ENCODE results near the gene LRRC8D.

LRRC8D gene

GRCh38 chr1:89800022-89800655 is 20.7 kb upstream of the LRRC8D start:
- Mint-ChIP-seq H3K4me3 (no peak overlapping the region), H3K27ac (no peak overlapping the region), H3K27me3 (no peaks in the 10 kb centered on the region), H3K36me3 (no peaks in the 10 kb centered on the region), H3K4me1 (no peaks in the 10 kb centered on the region), H3K9me3 (no peaks in the 10 kb centered on the region)

GRCh38 chr1:89800718-89801117 is 20.1 kb upstream of the LRRC8D start:
- Mint-ChIP-seq H3K27me3 (no peaks in the 10 kb centered on the region), H3K9me3 (no peaks in the 10 kb centered on the region), H3K27ac (no peak overlapping the region), H3K4me3 (no peak overlapping the region), H3K36me3 (no peaks in the 10 kb centered on the region), H3K4me1 (no peaks in the 10 kb centered on the region)

- Mint-ChIP-seq H3K9me3 (no peaks in the 10 kb centered on the region), H3K27me3 (no peaks in the 10 kb centered on the region), H3K27ac (no peak overlapping the region), H3K4me3 (no peak overlapping the region), H3K36me3 (no peaks in the 10 kb centered on the region), H3K4me1 (no peaks in the 10 kb centered on the region)
Observed at GRCh38 chr1:89802051-89802450, 18.8 kb upstream of the LRRC8D start.

- no peak overlapping the region for H3K27ac Mint-ChIP-seq
- H3K27me3 Mint-ChIP-seq = no peaks in the 10 kb centered on the region
- no peak overlapping the region for H3K4me3 Mint-ChIP-seq
- no peaks in the 10 kb centered on the region for H3K4me1 Mint-ChIP-seq
- no peaks in the 10 kb centered on the region for H3K36me3 Mint-ChIP-seq
- H3K9me3 Mint-ChIP-seq = no peaks in the 10 kb centered on the region
Observed at GRCh38 chr1:89802841-89803240, 18.0 kb upstream of the LRRC8D start.

GRCh38 chr1:89804642-89805237 is 16.1 kb upstream of the LRRC8D start:
- no peaks in the 10 kb centered on the region for H3K27me3 Mint-ChIP-seq
- H3K4me1 Mint-ChIP-seq = no peaks in the 10 kb centered on the region
- H3K9me3 Mint-ChIP-seq = no peaks in the 10 kb centered on the region
- H3K27ac Mint-ChIP-seq = no peak overlapping the region
- no peaks in the 10 kb centered on the region for H3K36me3 Mint-ChIP-seq
- H3K4me3 Mint-ChIP-seq = no peak overlapping the region

GRCh38 chr1:89806616-89807015 is 14.2 kb upstream of the LRRC8D start:
- Mint-ChIP-seq H3K36me3 (no peaks in the 10 kb centered on the region), H3K4me3 (no peak overlapping the region), H3K27me3 (no peaks in the 10 kb centered on the region), H3K9me3 (no peaks in the 10 kb centered on the region), H3K27ac (no peak overlapping the region), H3K4me1 (no peaks in the 10 kb centered on the region)

GRCh38 chr1:89807503-89807902 is 13.3 kb upstream of the LRRC8D start:
- Mint-ChIP-seq H3K27me3 (no peaks in the 10 kb centered on the region), H3K27ac (no peak overlapping the region), H3K36me3 (no peaks in the 10 kb centered on the region), H3K9me3 (no peaks in the 10 kb centered on the region), H3K4me1 (no peaks in the 10 kb centered on the region), H3K4me3 (no peak overlapping the region)

GRCh38 chr1:89807983-89808382 is 12.8 kb upstream of the LRRC8D start:
- Mint-ChIP-seq H3K4me1 (no peaks in the 10 kb centered on the region), H3K27ac (no peak overlapping the region), H3K36me3 (no peaks in the 10 kb centered on the region), H3K27me3 (peaks cover under 1% of the 10 kb centered on the region), H3K9me3 (no peaks in the 10 kb centered on the region), H3K4me3 (no peak overlapping the region)

GRCh38 chr1:89808441-89809117 is 12.3 kb upstream of the LRRC8D start:
- no peaks in the 10 kb centered on the region for H3K9me3 Mint-ChIP-seq
- no peak overlapping the region for H3K4me3 Mint-ChIP-seq
- no peak overlapping the region for H3K27ac Mint-ChIP-seq
- no peaks in the 10 kb centered on the region for H3K36me3 Mint-ChIP-seq
- peaks cover 2% of the 10 kb centered on the region for H3K27me3 Mint-ChIP-seq
- H3K4me1 Mint-ChIP-seq = no peaks in the 10 kb centered on the region

- Mint-ChIP-seq H3K4me3 (no peak overlapping the region), H3K36me3 (no peaks in the 10 kb centered on the region), H3K27ac (no peak overlapping the region), H3K9me3 (no peaks in the 10 kb centered on the region), H3K27me3 (peaks cover 4% of the 10 kb centered on the region), H3K4me1 (no peaks in the 10 kb centered on the region)
Observed at GRCh38 chr1:89809556-89809955, 11.3 kb upstream of the LRRC8D start.

GRCh38 chr1:89810302-89810701 is 10.5 kb upstream of the LRRC8D start:
- H3K4me1 Mint-ChIP-seq = no peaks in the 10 kb centered on the region
- H3K27ac Mint-ChIP-seq = no peak overlapping the region
- no peaks in the 10 kb centered on the region for H3K9me3 Mint-ChIP-seq
- no peak overlapping the region for H3K4me3 Mint-ChIP-seq
- H3K27me3 Mint-ChIP-seq = peaks cover 5% of the 10 kb centered on the region
- no peaks in the 10 kb centered on the region for H3K36me3 Mint-ChIP-seq

GRCh38 chr1:89810880-89811279 is 10.0 kb upstream of the LRRC8D start:
- Mint-ChIP-seq H3K36me3 (no peaks in the 10 kb centered on the region), H3K27ac (no peak overlapping the region), H3K27me3 (peaks cover 5% of the 10 kb centered on the region), H3K4me1 (peaks cover 4% of the 10 kb centered on the region), H3K4me3 (no peak overlapping the region), H3K9me3 (no peaks in the 10 kb centered on the region)

- peaks cover 4% of the 10 kb centered on the region for H3K4me1 Mint-ChIP-seq
- H3K9me3 Mint-ChIP-seq = no peaks in the 10 kb centered on the region
- H3K4me3 Mint-ChIP-seq = no peak overlapping the region
- no peaks in the 10 kb centered on the region for H3K36me3 Mint-ChIP-seq
- peaks cover 5% of the 10 kb centered on the region for H3K27me3 Mint-ChIP-seq
- no peak overlapping the region for H3K27ac Mint-ChIP-seq
Observed at GRCh38 chr1:89812992-89813391, 7.8 kb upstream of the LRRC8D start.

- Mint-ChIP-seq H3K9me3 (no peaks in the 10 kb centered on the region), H3K4me1 (peaks cover 16% of the 10 kb centered on the region), H3K27me3 (peaks cover 5% of the 10 kb centered on the region), H3K36me3 (no peaks in the 10 kb centered on the region), H3K4me3 (no peak overlapping the region), H3K27ac (no peak overlapping the region)
Observed at GRCh38 chr1:89815040-89815439, 5.8 kb upstream of the LRRC8D start.

GRCh38 chr1:89815611-89816010 is 5.2 kb upstream of the LRRC8D start:
- Mint-ChIP-seq H3K4me3 (no peak overlapping the region), H3K27me3 (peaks cover 5% of the 10 kb centered on the region), H3K4me1 (peaks cover 22% of the 10 kb centered on the region), H3K36me3 (no peaks in the 10 kb centered on the region), H3K27ac (no peak overlapping the region), H3K9me3 (no peaks in the 10 kb centered on the region)

GRCh38 chr1:89816366-89816765 is 4.5 kb upstream of the LRRC8D start:
- H3K4me3 Mint-ChIP-seq = no peak overlapping the region
- no peak overlapping the region for H3K27ac Mint-ChIP-seq

More at GRCh38 chr1:89816366-89816765, 4.5 kb upstream of the LRRC8D start:
- no peaks in the 10 kb centered on the region for H3K9me3 Mint-ChIP-seq
- H3K36me3 Mint-ChIP-seq = no peaks in the 10 kb centered on the region
- peaks cover 5% of the 10 kb centered on the region for H3K27me3 Mint-ChIP-seq
- peaks cover 22% of the 10 kb centered on the region for H3K4me1 Mint-ChIP-seq
